CD4-positive, alpha-beta T cell treated with Interleukin-2 at 100 ng/mL for 4 hours (primary cell): ENCODE data around the gene SRRM4.
"Not testable (repeated sequence)": the region's sequence is repeated elsewhere in the genome, so short reads cannot be mapped to it uniquely, and the experiment has no call there.

ENCODE experiments used
- DNase-seq: peaks from one replicate; pipeline ENCODE4 v3.0.0-alpha.2; 2020; ENCODE audit warnings: low spot score

The SRRM4 gene

GRCh38 chr12:119069147-119069642 is 87.9 kb downstream of the SRRM4 start:
- no peak for DNase-seq

GRCh38 chr12:119071176-119071575 is 89.8 kb downstream of the SRRM4 start:
- no peak for DNase-seq

GRCh38 chr12:119071638-119072231 is 90.4 kb downstream of the SRRM4 start:
- DNase-seq, result no peak

GRCh38 chr12:119072440-119072839 is 91.1 kb downstream of the SRRM4 start:
- no peak for DNase-seq

- no peak for DNase-seq
Observed at GRCh38 chr12:119075222-119075787, 94.0 kb downstream of the SRRM4 start.

- no peak for DNase-seq
Observed at GRCh38 chr12:119075918-119076317, 94.6 kb downstream of the SRRM4 start.

- DNase-seq, result no peak
Observed at GRCh38 chr12:119079530-119079929, 98.2 kb downstream of the SRRM4 start.

- no peak for DNase-seq
Observed at GRCh38 chr12:119082016-119082415, 100.7 kb downstream of the SRRM4 start.

GRCh38 chr12:119082496-119082895 is 101.2 kb downstream of the SRRM4 start:
- DNase-seq, result no peak

- DNase-seq, result no peak
Observed at GRCh38 chr12:119088685-119089379, 107.5 kb downstream of the SRRM4 start.

- DNase-seq, result no peak
Observed at GRCh38 chr12:119089380-119090013, 108.2 kb downstream of the SRRM4 start.

GRCh38 chr12:119090276-119090675 is 108.9 kb downstream of the SRRM4 start:
- no peak for DNase-seq

GRCh38 chr12:119090865-119091264 is 109.5 kb downstream of the SRRM4 start:
- DNase-seq, result no peak

GRCh38 chr12:119096429-119097202 is 115.3 kb downstream of the SRRM4 start:
- no peak for DNase-seq

- DNase-seq, result no peak
Observed at GRCh38 chr12:119100933-119101332, 119.6 kb downstream of the SRRM4 start.

- DNase-seq, result no peak
Observed at GRCh38 chr12:119102274-119102673, 120.9 kb downstream of the SRRM4 start.

- DNase-seq, result no peak
Observed at GRCh38 chr12:119102714-119103113, 121.4 kb downstream of the SRRM4 start.

- DNase-seq, result not testable (repeated sequence)
Observed at GRCh38 chr12:119104969-119105368, 123.6 kb downstream of the SRRM4 start.

- no peak for DNase-seq
Observed at GRCh38 chr12:119113496-119113986, 132.2 kb downstream of the SRRM4 start.

- DNase-seq, result no peak
Observed at GRCh38 chr12:119114294-119114693, 133.0 kb downstream of the SRRM4 start.

GRCh38 chr12:119115296-119115905 is 134.1 kb downstream of the SRRM4 start:
- peak; percentile 30 for DNase-seq
